Osteoblast (primary cell): ENCODE results near the gene GADD45G. TPM values are rescaled to one million over a fixed set of nuclear protein-coding genes. Genes with fewer than 3 reads are reported as not detected.

Experiments used
- DNase-seq: peaks from one replicate; pipeline ENCODE4 v3.0.0; 2011; ENCODE audit warnings: low spot score, mixed read lengths; ENCODE audit not compliant: insufficient read length; ENCODE audit errors: missing footprints
- H2AFZ ChIP-seq: 2 replicates; pipeline ENCODE4 v1.6.0; 2011; ENCODE audit warnings: mild to moderate bottlenecking, low read length
- H3K27ac ChIP-seq: 2 replicates; pipeline ENCODE4 v1.5.1; 2011; ENCODE audit warnings: mild to moderate bottlenecking, low read depth, low read length, moderate library complexity
- H3K27me3 ChIP-seq: 2 replicates; pipeline ENCODE4 v1.6.0; 2012; ENCODE audit warnings: mild to moderate bottlenecking, control low read depth, inconsistent platforms, low read length, moderate library complexity; ENCODE audit not compliant: insufficient read depth
- H3K36me3 ChIP-seq: 2 replicates; pipeline ENCODE4 v1.5.1; 2011; ENCODE audit warnings: mild to moderate bottlenecking, low read length, control low read depth, moderate library complexity; ENCODE audit not compliant: insufficient read depth
- H3K4me1 ChIP-seq: 2 replicates; pipeline ENCODE4 v1.5.1; 2011; ENCODE audit warnings: mild to moderate bottlenecking, low read length, control low read depth, moderate library complexity; ENCODE audit not compliant: insufficient read depth
- H3K4me2 ChIP-seq: 2 replicates; pipeline ENCODE4 v1.6.0; 2011; ENCODE audit warnings: mild to moderate bottlenecking, low read length; ENCODE audit not compliant: insufficient read depth
- H3K4me3 ChIP-seq: fragments of 200-600 bp; sonication (generic); 3 replicates; pipeline ENCODE4 v1.5.1; 2012; ENCODE audit warnings: mild to moderate bottlenecking, low read length, inconsistent platforms; ENCODE audit not compliant: insufficient read depth
- H3K79me2 ChIP-seq: 2 replicates; pipeline ENCODE4 v1.6.0; 2012; ENCODE audit warnings: mild to moderate bottlenecking, low read length, control low read depth, inconsistent platforms; ENCODE audit not compliant: insufficient read depth
- H3K9me3 ChIP-seq: 2 replicates; pipeline ENCODE4 v1.5.1; 2011; ENCODE audit warnings: low read depth, low read length, control low read depth
- H4K20me1 ChIP-seq: 2 replicates; pipeline ENCODE4 v1.6.0; 2012; ENCODE audit warnings: mild to moderate bottlenecking, low read length, control low read depth; ENCODE audit not compliant: insufficient read depth
- CTCF ChIP-seq: IDR thresholded peaks from 2 replicates; pipeline ENCODE4 v1.5.1; 2011; ENCODE audit warnings: mild to moderate bottlenecking, low read depth, low read length, moderate library complexity; ENCODE audit errors: extremely low read depth
- total RNA-seq: library from RNA; depleted of rRNA; stranded (reverse); fragments of >200 nt; gene quantifications from 2 replicates; pipeline ENCODE4 v1.2.3, GENCODE V29; 2012

Gene GADD45G
- total RNA-seq, 1 donor: under 0.01 TPM

- Histone ChIP-seq H3K4me3 (no peak overlapping the region), H2AFZ (no peak overlapping the region), H3K4me1 (no peaks in the 10 kb centered on the region), H3K4me2 (no peak overlapping the region), H3K36me3 (no peaks in the 10 kb centered on the region), H3K27ac (no peak overlapping the region), H3K79me2 (no peaks in the 10 kb centered on the region), H3K27me3 (no peaks in the 10 kb centered on the region), H3K9me3 (no peaks in the 10 kb centered on the region), H4K20me1 (no peaks in the 10 kb centered on the region)
- no peak for DNase-seq
- no peak for TF ChIP-seq CTCF
Observed at GRCh38 chr9:89646189-89646939, 41.6 kb downstream of the GADD45G start.

GRCh38 chr9:89647366-89648128 lies 42.7 kb downstream of the GADD45G start:
- no peak overlapping the region for H2AFZ ChIP-seq
- no peaks in the 10 kb centered on the region for H4K20me1 ChIP-seq
- no peaks in the 10 kb centered on the region for H3K36me3 ChIP-seq
- no peaks in the 10 kb centered on the region for H3K27me3 ChIP-seq
- no peaks in the 10 kb centered on the region for H3K4me1 ChIP-seq
- no peaks in the 10 kb centered on the region for H3K9me3 ChIP-seq
- no peak overlapping the region for H3K27ac ChIP-seq
- no peak for DNase-seq
- no peaks in the 10 kb centered on the region for H3K79me2 ChIP-seq
- no peak overlapping the region for H3K4me2 ChIP-seq
- H3K4me3 ChIP-seq: no peak overlapping the region
- no peak for TF ChIP-seq CTCF

- no peak overlapping the region for H3K4me2 ChIP-seq
- TF ChIP-seq CTCF: no peak
- DNase-seq: no peak
Observed at GRCh38 chr9:89648247-89649000, 43.6 kb downstream of the GADD45G start.

More at GRCh38 chr9:89648247-89649000, 43.6 kb downstream of the GADD45G start:
- H3K27me3 ChIP-seq: no peaks in the 10 kb centered on the region
- H3K4me3 ChIP-seq: no peak overlapping the region
- H4K20me1 ChIP-seq: no peaks in the 10 kb centered on the region
- no peaks in the 10 kb centered on the region for H3K36me3 ChIP-seq
- no peaks in the 10 kb centered on the region for H3K9me3 ChIP-seq
- H3K79me2 ChIP-seq: no peaks in the 10 kb centered on the region
- no peaks in the 10 kb centered on the region for H3K4me1 ChIP-seq
- no peak overlapping the region for H2AFZ ChIP-seq
- no peak overlapping the region for H3K27ac ChIP-seq
